Keratinocyte (primary cell): Measurements from ENCODE around the gene SEC22B. TPM values are rescaled to one million over a fixed set of nuclear protein-coding genes. Genes with fewer than 3 reads are reported as not detected.
"Not testable (repeated sequence)": the region's sequence is repeated elsewhere in the genome, so short reads cannot be mapped to it uniquely, and the experiment has no call there.

Experiments
- DNase-seq: peaks from one replicate; pipeline ENCODE4 v3.0.0-alpha.2; 2011; ENCODE audit warnings: low read depth, missing footprints, low spot score
- FAIRE-seq: peaks from 2 replicates; lab custom pipeline; 2011; peaks lifted over from hg19 to GRCh38; lab: Jason Lieb, UNC
- H2AFZ ChIP-seq: 2 replicates; pipeline ENCODE4 v1.6.0; 2012; ENCODE audit warnings: low read length, control low read depth, inconsistent platforms; ENCODE audit not compliant: control insufficient read depth
- H3K27ac ChIP-seq: 2 replicates; pipeline ENCODE4 v1.5.1; 2011; ENCODE audit warnings: low read length; ENCODE audit not compliant: control insufficient read depth, insufficient read depth
- H3K27me3 ChIP-seq: 3 replicates; pipeline ENCODE4 v1.6.0; 2011; ENCODE audit warnings: low read length; ENCODE audit not compliant: control insufficient read depth, insufficient read depth; ENCODE audit errors: extremely low read depth
- H3K36me3 ChIP-seq, 2 experiments: 2 replicates in 1 of 2; 3 replicates in 1 of 2; pipeline ENCODE4 v1.5.1; 2011; ENCODE audit warnings: low read length in 2 of 2, mild to moderate bottlenecking in 1 of 2; ENCODE audit not compliant: control insufficient read depth in 2 of 2, insufficient read depth in 2 of 2; ENCODE audit errors: extremely low read depth in 1 of 2
- H3K4me1 ChIP-seq: 3 replicates; pipeline ENCODE4 v1.5.1; 2011; ENCODE audit warnings: low read length; ENCODE audit not compliant: control insufficient read depth, insufficient read depth; ENCODE audit errors: extremely low read depth
- H3K4me2 ChIP-seq: 3 replicates; pipeline ENCODE4 v1.6.0; 2011; ENCODE audit warnings: low read depth, low read length; ENCODE audit not compliant: control insufficient read depth, insufficient read depth; ENCODE audit errors: extremely low read depth
- H3K4me3 ChIP-seq, 3 experiments: fragments of 200-600 bp in 1 of 3; sonication (generic) in 1 of 3; 2 replicates in 2 of 3; 3 replicates in 1 of 3; pipeline ENCODE4 v1.5.1; 2011 to 2016; ENCODE audit warnings: low read length in 3 of 3, mild to moderate bottlenecking in 3 of 3, control low read depth in 2 of 3, inconsistent platforms in 1 of 3, low read depth in 1 of 3, mixed read lengths in 1 of 3, mixed run types in 1 of 3, moderate library complexity in 1 of 3; ENCODE audit not compliant: control insufficient read depth in 2 of 3, insufficient read depth in 2 of 3; ENCODE audit errors: extremely low read depth in 1 of 3
- H3K79me2 ChIP-seq: 2 replicates; pipeline ENCODE4 v1.6.0; 2012; ENCODE audit warnings: low read length; ENCODE audit not compliant: control insufficient read depth, insufficient read depth
- H3K9ac ChIP-seq: 3 replicates; pipeline ENCODE4 v1.6.0; 2011; ENCODE audit warnings: low read length; ENCODE audit not compliant: control insufficient read depth, insufficient read depth; ENCODE audit errors: extremely low read depth
- H3K9me1 ChIP-seq: 3 replicates; pipeline ENCODE4 v1.6.0; 2011; ENCODE audit warnings: low read length; ENCODE audit not compliant: control insufficient read depth, insufficient read depth; ENCODE audit errors: extremely low read depth
- H3K9me3 ChIP-seq: 2 replicates; pipeline ENCODE4 v1.5.1; 2012; ENCODE audit warnings: low read depth, low read length; ENCODE audit not compliant: control insufficient read depth
- H4K20me1 ChIP-seq: 3 replicates; pipeline ENCODE4 v1.6.0; 2011; ENCODE audit warnings: low read length; ENCODE audit not compliant: control insufficient read depth, insufficient read depth; ENCODE audit errors: extremely low read depth
- dilution Hi-C: fragments of 300-500 bp; cut with MboI; formaldehyde crosslinking; loops from one replicate; pipeline ENCODE4 v1.7.0; 2020; ENCODE audit warnings: low sequenced_read_pairs; ENCODE audit not compliant: extremely low pct_ligation_motif_present
- polyA plus RNA-seq, 5 experiments: library from polyadenylated mRNA; depleted of rRNA in 3 of 5; stranded (reverse) in 3 of 5; stranded (forward) in 1 of 5; unstranded in 1 of 5; fragments of >200 nt; gene quantifications; 1 replicate in 1 of 5; 2 replicates in 3 of 5; 3 replicates in 1 of 5; pipeline versions ENCODE4 v1.2.1 to v1.2.3, GENCODE V29; 2011 to 2012; ENCODE audit warnings: missing spikeins in 2 of 5, low read depth in 1 of 5, low replicate concordance in 1 of 5

The SEC22B gene
- polyA plus RNA-seq, 1 donor (not counting 4 experiments of a cell fraction or from before 2014, with no cell fraction given), result 19.5 TPM

DNA sequence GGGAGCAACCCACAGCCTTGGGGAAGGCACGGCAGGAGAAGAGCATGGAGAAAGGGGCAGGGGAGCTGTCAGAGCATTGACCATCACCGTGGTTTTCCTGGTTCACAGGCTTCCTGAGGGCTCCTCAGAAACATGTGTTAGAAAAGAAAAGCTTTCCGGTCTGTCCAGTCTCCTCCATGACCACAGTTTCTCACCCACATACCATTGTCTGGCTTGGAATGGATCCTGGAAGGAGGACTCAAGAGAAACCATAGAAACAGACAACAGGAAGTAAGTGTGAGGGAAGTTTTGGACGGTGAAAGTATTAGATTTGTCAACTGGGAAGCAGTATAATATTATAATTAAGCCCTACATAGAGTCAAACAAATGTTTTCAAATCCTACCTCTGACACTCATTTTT lies 55.8 kb downstream of the SEC22B start:
- H3K9me3 ChIP-seq, DNase-seq, H3K9me1 ChIP-seq, H3K36me3 ChIP-seq, dilution Hi-C loops, H3K4me1 ChIP-seq, H3K27me3 ChIP-seq, H2AFZ ChIP-seq, H3K79me2 ChIP-seq, H3K27ac ChIP-seq, H3K4me3 ChIP-seq, H3K4me2 ChIP-seq, H3K9ac ChIP-seq, FAIRE-seq, H4K20me1 ChIP-seq: not testable (repeated sequence)

DNA sequence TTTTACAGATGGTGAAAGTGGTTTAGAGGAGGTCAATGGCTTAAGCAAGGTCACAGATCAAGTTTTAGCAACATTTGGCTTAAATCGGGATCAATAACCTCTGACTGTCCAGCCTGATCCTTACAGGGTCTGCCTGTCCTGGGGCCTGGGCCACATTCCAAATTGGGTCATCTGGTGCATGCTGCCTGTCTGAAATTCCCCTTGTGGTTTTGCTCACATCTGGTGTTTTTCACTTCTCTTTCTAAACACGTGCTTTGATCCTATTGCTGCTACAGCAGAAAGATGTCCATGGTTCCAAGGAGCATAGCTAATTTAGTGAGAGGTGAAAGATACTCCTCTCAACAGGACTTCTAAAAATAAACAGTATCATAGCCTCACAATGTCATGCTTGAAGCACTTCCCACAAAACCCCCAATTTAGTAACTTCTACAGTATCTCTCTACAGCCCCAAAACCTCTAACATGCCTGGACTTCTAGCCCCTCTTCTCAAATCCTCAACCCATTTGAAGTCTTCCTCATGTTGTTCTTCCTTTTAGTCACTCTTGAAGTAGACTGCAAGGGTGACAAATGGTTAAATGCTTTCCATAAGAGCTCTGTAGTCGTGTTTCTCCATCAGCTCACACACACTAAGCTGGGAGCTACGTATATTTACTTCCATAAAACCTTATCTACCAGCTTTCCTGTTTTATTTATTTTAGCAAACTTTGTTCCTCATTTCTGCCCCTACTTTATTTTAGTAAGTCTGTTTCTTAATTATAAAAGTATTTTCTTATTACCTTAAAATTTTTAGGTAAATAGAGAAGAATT lies 58.7 kb downstream of the SEC22B start:
- H3K27ac ChIP-seq, H4K20me1 ChIP-seq, H3K9me1 ChIP-seq, H2AFZ ChIP-seq, FAIRE-seq, H3K4me1 ChIP-seq, H3K79me2 ChIP-seq, H3K4me2 ChIP-seq, H3K27me3 ChIP-seq, H3K4me3 ChIP-seq, H3K36me3 ChIP-seq, DNase-seq, dilution Hi-C loops, H3K9ac ChIP-seq, H3K9me3 ChIP-seq: not testable (repeated sequence)

DNA sequence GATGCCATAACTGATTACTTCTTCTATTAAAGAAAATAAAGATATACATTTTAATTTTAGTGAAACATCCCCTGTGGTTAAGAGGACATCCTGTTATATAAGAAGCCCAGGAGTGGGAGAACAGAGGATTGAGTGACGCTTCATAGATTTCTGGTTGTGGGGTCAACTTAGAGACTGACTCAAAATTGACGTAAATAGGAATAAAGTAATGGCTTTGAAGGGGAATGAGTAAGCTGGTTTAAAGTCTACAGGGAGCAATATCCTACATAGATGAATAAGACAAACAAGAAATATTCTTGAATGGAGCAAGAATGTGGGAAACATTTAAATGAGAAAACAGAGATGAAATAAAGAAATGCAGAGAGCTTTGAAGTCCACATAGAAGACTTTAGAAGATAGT lies 60.2 kb downstream of the SEC22B start:
- dilution Hi-C loops, H3K4me2 ChIP-seq: not testable (repeated sequence)

DNA sequence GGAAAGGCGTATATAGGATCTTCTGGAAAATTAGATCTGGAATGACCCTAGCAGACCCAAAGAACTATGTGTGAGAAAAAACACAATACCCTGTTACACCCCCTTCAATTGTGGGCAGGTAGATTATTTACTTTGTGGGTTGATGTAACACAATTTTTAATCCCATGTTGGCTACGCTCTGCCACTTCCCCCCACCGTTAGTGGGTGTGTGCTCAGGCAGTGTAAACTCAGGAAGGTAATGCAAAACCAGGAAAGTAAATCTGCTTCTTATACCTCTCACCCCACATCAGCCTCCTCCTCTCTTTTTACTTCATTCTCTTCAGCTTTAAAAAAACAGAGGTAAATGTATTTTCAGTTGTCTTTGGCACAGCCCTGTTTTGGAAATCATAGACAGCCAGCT lies 63.2 kb downstream of the SEC22B start:
- not testable (repeated sequence) for H3K4me2 ChIP-seq, H2AFZ ChIP-seq, FAIRE-seq

More for the DNA sequence above, 60.2 kb downstream of the SEC22B start:
- not testable (repeated sequence) for H3K27ac ChIP-seq, H2AFZ ChIP-seq, H3K79me2 ChIP-seq, H3K27me3 ChIP-seq, H3K9me3 ChIP-seq, H4K20me1 ChIP-seq, DNase-seq, H3K9me1 ChIP-seq, H3K4me3 ChIP-seq, H3K36me3 ChIP-seq, H3K4me1 ChIP-seq, FAIRE-seq, H3K9ac ChIP-seq

DNA sequence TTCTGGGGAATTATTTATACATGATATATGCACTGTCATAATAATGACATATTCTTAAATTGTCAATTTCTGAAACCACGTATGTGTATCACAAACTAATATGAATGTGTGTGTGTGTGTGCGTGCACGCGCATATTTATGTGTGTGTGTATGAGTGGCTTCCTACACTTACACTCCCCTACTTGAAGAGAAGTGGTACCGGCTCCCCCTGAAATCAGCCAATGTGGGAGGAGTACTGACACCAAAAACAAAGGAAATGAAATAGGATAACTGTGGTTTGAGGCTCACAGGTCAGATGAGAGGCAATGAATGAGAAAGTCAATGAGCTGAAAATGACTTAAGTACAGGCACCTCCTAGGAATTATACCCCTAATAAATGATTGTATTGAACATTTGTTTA lies 64.1 kb downstream of the SEC22B start:
- H3K27me3 ChIP-seq, H2AFZ ChIP-seq, H4K20me1 ChIP-seq, H3K4me1 ChIP-seq, H3K4me3 ChIP-seq, H3K9me1 ChIP-seq, H3K9ac ChIP-seq, FAIRE-seq, DNase-seq, H3K9me3 ChIP-seq, dilution Hi-C loops, H3K79me2 ChIP-seq, H3K4me2 ChIP-seq, H3K36me3 ChIP-seq, H3K27ac ChIP-seq: not testable (repeated sequence)

More for the DNA sequence above, 63.2 kb downstream of the SEC22B start:
- dilution Hi-C loops, H3K36me3 ChIP-seq, H3K27ac ChIP-seq, H3K79me2 ChIP-seq, H4K20me1 ChIP-seq, H3K9me3 ChIP-seq, H3K9me1 ChIP-seq, H3K4me1 ChIP-seq, H3K4me3 ChIP-seq, H3K9ac ChIP-seq, H3K27me3 ChIP-seq, DNase-seq: not testable (repeated sequence)
